Skin epidermis (tissue), 12 donors: ENCODE measurements around the gene SEMA5A.

ENCODE experiments used
- H3K27ac ChIP-seq, 21 experiments: fragments of 200-600 bp; sonication (generic) in 11 of 21; one replicate each; pipeline ENCODE4 v1.5.0; 2020; ENCODE audit warnings: mild to moderate bottlenecking in 3 of 21, inconsistent platforms in 2 of 21, moderate library complexity in 2 of 21
- H3K4me3 ChIP-seq, 7 experiments: fragments of 200-600 bp; sonication (generic) in 2 of 7; one replicate each; pipeline ENCODE4 v1.5.0; 2020; ENCODE audit warnings: inconsistent platforms in 2 of 7, mild to moderate bottlenecking in 2 of 7, moderate library complexity in 1 of 7

Gene SEMA5A

DNA sequence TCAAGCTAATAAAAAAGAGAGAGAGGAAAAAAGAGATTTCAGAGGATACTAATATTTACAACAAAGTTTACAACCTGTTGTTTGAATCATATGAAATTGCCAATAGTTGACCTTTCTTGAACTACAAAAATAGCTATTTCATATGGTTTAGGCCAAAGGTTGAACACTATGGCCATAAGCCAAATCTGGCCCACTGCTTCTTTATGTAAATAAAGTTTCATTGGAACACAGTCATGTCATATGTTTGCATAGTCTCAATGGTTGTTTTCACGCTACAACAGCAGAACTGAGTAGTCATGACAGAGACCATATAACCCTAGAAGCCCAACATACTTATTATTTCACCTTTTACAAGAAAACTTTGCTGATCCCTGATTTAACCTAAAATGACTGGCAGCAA lies 20.9 kb downstream of the SEMA5A start:
- Histone ChIP-seq H3K27ac (no peak overlapping the region), H3K4me3 (no peak overlapping the region)

DNA sequence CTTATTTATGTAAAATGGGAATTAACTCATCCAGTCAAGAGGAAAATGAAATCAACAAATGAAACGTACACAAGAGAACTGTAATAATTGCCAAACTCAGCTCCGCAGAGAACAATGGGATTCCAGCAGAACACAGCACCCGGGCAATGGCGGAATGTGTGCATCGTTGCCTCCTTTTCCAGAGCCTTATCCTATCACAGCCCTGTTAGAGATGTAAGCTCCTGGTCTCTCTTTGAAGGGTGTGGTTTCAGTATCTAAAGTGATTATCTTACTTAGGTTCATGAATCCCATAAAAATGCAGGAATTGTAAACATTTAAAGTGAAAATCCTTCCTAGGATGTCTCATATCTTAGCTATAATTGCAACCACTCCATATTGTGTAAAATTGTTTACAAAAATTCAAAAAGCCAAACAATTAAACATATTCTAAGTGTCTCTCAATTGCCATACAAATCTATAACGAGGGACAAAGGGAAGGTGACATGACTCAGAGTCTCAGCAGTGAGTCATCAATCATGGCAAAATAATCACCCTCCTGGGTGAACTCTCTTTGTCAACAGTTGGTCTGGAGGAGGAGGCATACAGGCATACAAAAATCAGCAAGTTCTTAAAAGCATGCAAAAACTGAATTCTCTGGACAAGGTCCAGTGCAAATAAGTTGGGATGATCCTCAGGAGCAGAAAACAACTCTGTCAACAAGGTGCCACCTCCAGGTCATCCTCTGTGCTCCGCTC lies 22.6 kb downstream of the SEMA5A start:
- Histone ChIP-seq H3K27ac (no peak overlapping the region), H3K4me3 (no peak overlapping the region)

DNA sequence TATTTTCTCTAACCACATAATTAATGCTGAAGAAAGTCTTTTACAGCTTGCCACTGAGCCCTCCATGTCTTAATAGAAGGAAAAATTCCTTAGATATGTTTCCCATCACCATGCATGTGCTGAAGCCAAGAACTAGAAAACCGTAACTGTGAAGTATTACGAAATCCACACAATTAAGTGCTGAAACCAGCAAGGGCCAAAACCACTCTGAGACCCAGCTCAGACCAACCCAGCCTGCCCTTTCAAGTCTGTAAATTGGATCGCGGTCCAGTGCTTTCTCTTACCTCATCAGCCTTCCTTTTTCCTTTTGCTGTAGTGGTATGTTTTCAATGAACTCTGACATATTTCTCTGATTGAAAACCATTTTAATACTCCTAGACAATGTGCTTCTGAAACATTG lies 26.3 kb downstream of the SEMA5A start:
- H3K27ac ChIP-seq, result no peak overlapping the region
- no peak overlapping the region for H3K4me3 ChIP-seq

DNA sequence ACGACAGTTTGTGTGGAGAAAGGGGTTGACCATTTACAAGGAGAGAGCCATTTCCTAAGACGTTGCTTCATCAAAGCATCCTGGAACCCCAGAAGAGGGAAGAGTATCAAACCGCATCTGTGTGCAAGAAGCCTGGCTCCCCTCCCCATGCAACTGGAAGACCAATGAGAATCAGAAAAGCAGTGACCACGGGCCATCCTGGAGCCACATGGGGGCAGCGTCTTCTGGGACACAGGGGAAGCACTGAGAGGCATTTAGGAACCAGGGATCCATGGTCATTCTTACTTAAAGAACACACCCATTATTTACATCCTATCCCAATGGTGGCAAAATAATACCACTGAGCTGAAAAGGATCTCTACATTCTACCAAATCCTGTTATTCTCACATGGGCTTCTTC lies 29.3 kb downstream of the SEMA5A start:
- Histone ChIP-seq H3K27ac (no peak overlapping the region), H3K4me3 (no peak overlapping the region)

DNA sequence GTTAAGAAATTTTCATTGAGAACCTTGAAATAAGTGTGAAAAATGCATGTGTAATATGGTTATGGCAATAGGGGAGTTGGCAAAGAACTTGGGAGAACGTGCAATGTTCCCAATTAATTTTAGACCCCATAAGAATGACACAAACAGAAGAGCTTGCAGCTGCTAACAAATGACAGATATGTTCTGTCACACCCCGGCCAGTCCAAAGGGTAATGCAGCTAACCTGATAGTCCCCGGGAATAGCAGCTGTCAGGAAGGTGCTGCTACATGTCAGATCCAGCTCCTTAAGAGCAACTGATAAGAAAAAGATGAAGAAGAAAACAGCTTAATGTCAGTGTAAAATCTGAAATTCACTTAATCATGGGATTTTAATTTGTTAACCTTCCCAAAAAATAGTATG lies 30.4 kb downstream of the SEMA5A start:
- no peak overlapping the region for H3K27ac ChIP-seq

DNA sequence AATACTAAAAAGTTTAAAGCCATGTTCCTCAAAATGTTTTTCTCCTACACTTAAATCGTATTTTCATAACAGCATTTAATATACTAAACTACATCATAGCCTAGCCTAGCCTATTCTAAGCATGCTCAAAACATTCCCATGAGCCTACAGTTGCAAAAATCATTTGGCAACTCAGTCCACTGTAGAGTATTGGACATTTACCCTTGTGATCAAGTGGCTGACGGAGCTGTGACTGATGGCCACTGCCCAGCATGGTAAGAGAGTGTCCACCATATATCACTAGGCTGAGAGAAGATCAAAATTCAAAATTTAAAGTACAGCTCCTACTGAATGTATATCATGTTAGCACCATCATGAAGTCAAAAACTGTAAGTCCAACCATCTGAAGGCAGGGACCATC lies 30.9 kb downstream of the SEMA5A start:
- Histone ChIP-seq H3K27ac (no peak overlapping the region), H3K4me3 (no peak overlapping the region)

More for the DNA sequence above, 30.4 kb downstream of the SEMA5A start:
- no peak overlapping the region for H3K4me3 ChIP-seq

DNA sequence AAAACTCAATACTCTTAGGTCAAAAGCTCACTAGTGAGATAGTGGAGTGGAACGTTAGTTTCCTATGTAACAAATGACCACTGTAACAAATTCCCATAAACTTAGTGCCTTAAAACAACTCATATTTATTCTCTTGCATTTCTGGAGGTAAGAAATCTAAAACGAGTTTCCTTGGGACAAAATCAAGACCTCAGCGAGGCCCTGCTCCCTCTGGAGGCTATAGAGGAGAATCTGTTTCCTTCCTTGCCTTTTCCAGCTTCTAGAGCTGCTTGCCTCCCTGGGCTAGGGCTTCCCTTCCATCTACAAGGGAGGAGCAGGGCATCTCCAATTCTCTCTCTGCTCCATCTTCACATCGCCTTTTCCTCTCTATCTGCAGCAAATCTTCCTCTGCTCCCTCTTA lies 32.0 kb downstream of the SEMA5A start:
- Histone ChIP-seq H3K4me3 (no peak overlapping the region), H3K27ac (no peak overlapping the region)

DNA sequence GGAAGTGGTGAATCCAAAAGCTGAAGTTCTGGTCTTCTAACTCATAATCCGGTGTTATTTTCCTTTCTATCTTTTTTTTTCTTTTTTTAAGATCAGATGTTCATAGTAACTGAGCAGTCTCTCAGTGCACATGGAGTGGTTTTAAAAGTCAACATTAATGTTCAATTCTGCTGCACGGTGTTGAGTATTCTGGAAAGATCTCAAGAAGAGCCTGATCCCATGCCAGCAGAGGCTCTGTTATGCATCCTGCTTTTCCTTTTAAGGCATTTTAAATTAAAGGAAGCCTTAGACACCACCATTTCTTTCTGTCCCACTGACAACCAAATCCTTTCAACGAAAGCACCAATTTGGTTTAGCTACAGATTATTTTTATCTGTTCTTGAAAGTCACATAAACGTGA lies 33.4 kb downstream of the SEMA5A start:
- Histone ChIP-seq H3K27ac (no peak overlapping the region), H3K4me3 (no peak overlapping the region)

DNA sequence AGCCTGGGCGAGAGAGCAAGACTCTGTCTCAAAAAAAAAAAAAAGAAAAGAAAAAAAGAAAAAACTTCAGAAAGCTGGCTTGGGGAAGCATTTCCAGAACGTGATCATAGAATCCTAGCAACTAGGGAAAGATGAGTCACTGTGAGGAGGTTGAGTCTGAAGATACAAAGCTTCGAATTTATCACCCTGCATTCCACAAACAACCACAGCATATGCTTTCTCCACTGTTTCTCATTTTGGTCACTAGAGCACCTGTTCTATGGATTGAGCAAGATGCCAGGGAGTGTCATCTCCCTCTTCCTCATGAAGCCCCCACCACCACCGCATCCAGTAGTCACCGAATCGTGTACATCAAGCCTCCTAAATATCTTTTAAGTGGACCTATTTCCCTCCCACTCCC lies 37.9 kb downstream of the SEMA5A start:
- no peak overlapping the region for H3K4me3 ChIP-seq
- no peak overlapping the region for H3K27ac ChIP-seq

DNA sequence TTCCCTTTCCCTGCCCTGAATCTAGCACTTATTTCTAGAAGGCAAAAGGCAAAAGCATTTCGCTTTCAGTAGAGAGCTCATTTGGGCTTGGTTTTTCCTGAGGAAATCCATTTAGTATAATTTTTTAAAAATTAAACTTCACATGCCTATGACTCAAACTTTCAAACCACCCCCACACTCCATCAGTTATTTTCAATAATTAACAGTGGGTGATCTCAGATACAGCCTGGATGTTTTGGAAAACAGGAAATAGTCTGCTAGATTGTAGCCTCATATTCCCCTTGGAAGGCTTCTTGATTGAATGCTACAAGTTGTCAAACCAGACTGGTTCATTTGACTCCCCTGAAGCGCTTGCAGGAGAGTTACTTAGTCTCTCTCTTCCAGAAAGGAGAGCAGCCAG lies 40.6 kb downstream of the SEMA5A start:
- Histone ChIP-seq H3K4me3 (no peak overlapping the region), H3K27ac (no peak overlapping the region)

DNA sequence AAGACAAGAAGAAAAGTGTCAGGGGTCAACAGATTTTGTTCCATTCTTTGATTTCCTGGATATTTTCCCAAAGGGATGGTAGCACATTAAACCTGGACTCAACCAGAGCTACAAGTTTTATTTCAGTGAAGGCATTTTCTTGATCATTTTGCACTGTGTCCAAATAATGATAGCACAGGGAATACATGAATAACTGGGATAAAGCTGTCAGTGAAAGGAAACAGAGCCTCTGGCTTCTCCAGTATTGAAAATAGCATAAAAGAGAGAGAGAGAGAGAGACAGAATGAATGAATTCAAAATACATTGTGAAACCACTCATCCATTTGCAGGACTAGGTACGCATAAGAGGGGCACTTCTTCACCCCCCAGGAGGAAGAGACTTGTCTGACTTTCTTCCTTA lies 43.0 kb downstream of the SEMA5A start:
- Histone ChIP-seq H3K27ac (no peak overlapping the region), H3K4me3 (no peak overlapping the region)

DNA sequence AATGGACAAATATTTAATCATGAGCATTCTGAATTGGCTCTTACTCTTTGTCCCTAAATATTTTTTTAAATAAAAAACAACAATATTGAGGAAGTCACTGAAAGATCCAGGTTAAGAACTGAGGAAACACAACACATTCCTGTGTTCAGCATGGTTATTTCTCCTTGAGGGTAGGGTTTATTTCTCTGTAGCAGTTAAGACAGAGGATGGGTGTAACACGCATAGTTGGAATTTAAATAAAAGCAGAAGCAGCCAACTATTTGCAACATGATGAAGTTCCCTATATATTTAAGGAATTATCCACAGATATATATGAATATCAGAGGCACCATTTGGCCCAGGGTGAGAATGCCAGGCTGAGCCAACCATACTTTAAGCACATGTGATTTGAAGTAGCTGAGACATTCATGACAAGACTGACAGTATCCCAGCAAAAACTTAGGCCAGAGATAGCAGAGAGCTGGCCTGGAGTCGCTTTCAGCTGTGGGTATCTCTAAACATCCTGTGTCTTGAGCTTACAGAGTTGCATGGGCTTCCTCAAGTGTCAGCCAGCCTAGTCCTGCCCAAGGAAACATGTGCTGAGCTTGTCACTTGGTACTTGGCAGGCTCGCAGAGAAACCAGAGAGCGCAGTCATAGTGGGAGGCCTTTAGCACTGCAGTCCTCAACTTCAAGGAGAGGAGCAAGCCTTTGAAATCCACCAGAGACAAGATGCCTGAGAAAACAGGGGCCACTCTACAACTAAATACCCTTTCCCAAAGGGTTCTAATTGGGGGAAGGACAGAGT lies 43.6 kb downstream of the SEMA5A start:
- no peak overlapping the region for H3K27ac ChIP-seq
- no peak overlapping the region for H3K4me3 ChIP-seq

DNA sequence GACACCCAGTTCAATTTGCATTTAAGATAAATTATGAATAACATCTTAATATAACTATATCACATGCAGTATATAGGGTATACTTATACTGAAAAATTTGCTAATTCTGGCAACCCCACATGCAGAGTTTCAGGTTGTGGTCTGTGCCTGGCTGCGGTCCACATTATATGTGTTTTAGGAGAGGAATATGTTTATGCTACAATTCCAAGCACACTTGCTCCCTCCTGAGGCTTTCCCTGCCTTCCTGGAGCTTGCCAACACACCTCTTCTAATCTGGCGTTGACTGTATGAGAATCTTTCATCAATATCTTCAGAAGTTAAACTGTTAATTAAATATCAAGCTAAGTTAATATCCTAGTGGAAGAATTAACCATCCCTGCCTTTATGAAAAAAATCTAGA lies 45.2 kb downstream of the SEMA5A start:
- Histone ChIP-seq H3K27ac (no peak overlapping the region), H3K4me3 (no peak overlapping the region)

DNA sequence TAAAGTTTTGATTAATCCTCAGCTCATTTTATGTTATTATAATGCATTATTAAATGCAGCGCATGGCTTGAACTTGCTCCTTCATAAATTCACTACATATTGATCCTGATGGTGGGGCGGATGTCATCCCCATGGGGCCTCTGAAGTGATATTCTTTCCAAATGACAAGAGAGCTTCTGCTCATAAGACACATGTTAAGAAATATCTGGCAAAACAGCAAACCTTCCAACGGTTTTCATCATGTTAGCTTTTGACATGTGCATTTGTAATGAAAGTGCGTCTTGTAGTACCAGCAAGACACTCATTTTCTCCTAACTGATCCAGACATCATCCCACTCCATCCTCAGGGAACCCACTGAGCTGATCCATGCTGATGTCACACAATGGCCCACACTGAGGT lies 45.7 kb downstream of the SEMA5A start:
- H3K27ac ChIP-seq, result no peak overlapping the region
- no peak overlapping the region for H3K4me3 ChIP-seq

DNA sequence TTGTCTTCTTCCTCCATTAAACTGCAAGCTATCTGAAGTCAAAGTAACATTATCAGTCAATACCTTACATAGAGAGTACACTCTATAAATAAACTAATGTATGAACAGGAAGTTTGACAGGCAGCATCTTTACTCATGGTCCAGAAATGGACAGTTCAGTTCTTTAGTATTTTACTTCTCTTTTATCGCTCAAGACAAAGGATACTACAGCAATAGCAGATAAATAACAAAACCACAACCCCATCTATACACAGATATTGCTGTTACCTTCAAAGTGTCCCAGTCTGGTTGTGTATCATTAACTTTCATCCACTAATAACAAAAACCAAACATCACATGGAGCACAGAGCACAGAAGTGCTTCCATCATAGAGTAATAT lies 46.4 kb downstream of the SEMA5A start:
- H3K4me3 ChIP-seq, result no peak overlapping the region
- H3K27ac ChIP-seq, result no peak overlapping the region

DNA sequence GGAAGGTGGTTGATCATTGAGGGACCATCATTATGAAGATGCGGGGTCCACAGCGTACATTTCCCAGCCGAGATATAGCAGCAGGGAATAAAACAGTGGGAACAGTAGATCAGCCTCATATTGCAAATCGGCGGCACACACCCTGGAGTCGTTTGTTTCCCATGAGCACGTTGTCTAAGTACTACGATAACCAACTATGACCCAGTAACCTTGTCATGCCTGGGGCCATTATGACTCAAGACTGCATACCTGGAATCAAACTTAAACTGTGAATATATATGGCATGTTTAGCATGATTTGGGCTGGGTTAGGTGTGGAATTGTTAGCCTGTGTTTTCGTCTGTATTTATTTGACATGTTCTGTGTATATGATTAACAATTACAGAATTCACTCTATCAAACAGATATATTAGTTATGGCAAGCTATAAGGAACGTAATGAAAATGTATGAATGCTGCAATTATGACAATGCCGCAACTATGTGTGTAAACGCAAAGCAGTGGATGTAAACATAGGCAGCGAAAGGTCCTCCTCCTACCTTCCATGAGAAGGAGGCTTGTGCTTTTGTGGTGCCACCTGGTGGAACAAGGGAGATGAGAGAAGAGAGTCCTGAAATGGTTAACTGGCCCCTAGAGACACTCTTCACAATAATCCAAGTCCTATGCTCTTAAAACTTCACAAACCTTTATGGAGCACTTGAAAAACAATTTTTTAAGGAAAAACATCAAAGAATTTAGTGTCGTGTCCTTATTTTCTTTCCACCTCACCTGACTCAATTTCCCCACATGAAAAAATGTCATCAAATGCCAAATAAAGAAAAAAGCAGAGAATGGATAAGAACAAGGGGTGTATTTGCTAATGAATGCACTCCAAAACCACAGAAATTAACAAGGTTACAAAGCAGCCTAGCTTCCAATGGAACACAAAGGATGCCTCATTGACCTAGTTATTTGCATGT lies 47.1 kb downstream of the SEMA5A start:
- Histone ChIP-seq H3K4me3 (no peak overlapping the region), H3K27ac (no peak overlapping the region)

DNA sequence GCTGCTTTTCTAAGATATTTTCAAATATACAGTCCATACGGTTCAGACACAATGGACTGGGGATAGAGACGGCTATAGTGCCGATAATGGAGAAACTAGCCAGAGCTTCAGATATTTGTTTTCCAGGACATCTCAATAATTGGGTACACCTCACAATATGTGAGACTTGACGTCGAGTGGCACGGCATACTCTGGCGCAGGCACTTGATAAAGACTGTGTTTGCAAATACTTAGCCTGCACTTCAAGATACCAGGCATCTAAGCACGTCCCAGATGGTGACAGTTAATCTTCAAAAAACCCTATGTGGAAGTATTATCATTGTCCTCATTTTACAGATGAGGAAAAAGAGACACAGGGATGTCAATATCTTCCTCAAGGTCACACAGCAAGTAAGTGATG lies 48.5 kb downstream of the SEMA5A start:
- H3K27ac ChIP-seq, result no peak overlapping the region
- H3K4me3 ChIP-seq, result no peak overlapping the region

DNA sequence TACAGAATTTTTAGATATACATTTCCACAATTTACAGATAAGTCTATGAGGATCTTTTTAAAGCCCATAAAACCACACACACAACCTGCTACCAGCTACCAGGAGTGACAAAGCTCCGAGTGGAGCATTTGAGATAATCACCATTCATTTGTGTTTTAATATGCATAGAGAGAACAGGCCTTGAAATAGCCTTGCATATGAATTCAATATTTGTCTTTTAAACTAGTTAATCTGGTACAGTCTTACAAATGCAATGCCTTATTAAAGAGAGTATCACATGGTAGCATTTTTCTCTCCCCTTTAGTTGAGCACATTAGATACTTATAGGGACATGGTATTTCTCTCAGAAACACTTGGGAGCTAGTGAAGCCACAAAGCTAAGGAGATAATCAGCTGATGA lies 49.1 kb downstream of the SEMA5A start:
- H3K27ac ChIP-seq, result no peak overlapping the region
- no peak overlapping the region for H3K4me3 ChIP-seq

DNA sequence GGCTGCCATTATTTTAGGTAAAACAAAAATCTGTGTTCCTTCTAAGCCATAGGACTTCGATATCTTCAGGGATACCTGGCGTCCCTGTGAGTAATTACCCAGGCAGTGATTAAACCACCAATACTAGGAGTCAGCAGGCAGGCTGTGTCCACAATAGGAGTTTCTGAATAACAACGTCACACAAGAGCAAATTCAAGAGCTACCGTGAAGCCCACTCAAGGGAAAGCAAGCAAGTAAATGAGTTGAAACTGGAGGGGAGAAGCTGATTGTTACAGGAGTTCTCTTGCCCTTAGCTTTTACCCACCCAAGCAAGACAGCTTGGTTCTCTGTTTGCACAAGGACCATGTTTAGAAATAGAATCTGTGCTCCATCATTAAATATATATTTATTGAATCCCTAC lies 50.8 kb downstream of the SEMA5A start:
- H3K27ac ChIP-seq, result no peak overlapping the region

DNA sequence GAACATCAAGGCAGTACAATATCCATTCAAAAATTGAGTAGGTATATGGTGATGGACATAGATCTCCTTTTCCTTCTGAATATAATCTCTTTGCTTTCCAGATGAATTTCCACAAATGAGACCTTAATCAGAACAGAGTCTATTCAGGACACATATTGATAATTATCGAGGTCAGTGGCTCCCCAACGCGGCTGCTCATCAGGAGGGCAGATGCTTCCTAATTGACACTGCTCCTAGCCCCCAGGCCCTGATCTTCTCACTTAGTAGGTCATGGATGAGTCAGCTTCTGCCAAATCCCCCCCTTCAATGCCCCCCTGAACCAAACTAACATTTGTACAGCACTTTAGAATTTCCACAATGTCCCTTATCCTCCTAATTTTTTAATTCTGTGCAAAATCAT lies 51.6 kb downstream of the SEMA5A start:
- no peak overlapping the region for H3K27ac ChIP-seq
- H3K4me3 ChIP-seq, result no peak overlapping the region

More for the DNA sequence above, 50.8 kb downstream of the SEMA5A start:
- no peak overlapping the region for H3K4me3 ChIP-seq
